Astrocyte (in vitro differentiated cells and primary cell): ENCODE results near the gene CTAGE8. TPM values are rescaled to one million over a fixed set of nuclear protein-coding genes. Genes with fewer than 3 reads are reported as not detected.
"Not testable (repeated sequence)": the region's sequence is repeated elsewhere in the genome, so short reads cannot be mapped to it uniquely, and the experiment has no call there.

Experiments used
- DNase-seq: peaks from one replicate; pipeline ENCODE4 v3.0.0-alpha.2; 2010; ENCODE audit warnings: low read depth
- FAIRE-seq: peaks from 2 replicates; lab custom pipeline; 2011; peaks lifted over from hg19 to GRCh38; lab: Jason Lieb, UNC
- H2AFZ ChIP-seq: 2 replicates; pipeline ENCODE4 v1.6.0; 2012; ENCODE audit warnings: low read depth, low read length, inconsistent platforms
- H3K27ac ChIP-seq: 2 replicates; pipeline ENCODE4 v1.5.1; 2011; ENCODE audit warnings: low read depth, low read length, inconsistent platforms
- H3K27me3 ChIP-seq: 2 replicates; pipeline ENCODE4 v1.6.0; 2011; ENCODE audit warnings: low read length, inconsistent platforms; ENCODE audit not compliant: insufficient read depth
- H3K36me3 ChIP-seq: 2 replicates; pipeline ENCODE4 v1.5.1; 2011; ENCODE audit warnings: low read length, inconsistent platforms; ENCODE audit not compliant: insufficient read depth
- H3K4me1 ChIP-seq: 2 replicates; pipeline ENCODE4 v1.5.1; 2011; ENCODE audit warnings: low read length, inconsistent platforms; ENCODE audit not compliant: insufficient read depth
- H3K4me2 ChIP-seq: 2 replicates; pipeline ENCODE4 v1.6.0; 2012; ENCODE audit warnings: low read length, inconsistent platforms
- H3K4me3 ChIP-seq: 2 replicates; pipeline ENCODE4 v1.5.1; 2011; ENCODE audit warnings: low read depth, mild to moderate bottlenecking, low read length, inconsistent platforms; ENCODE audit not compliant: insufficient read depth
- H3K79me2 ChIP-seq: 2 replicates; pipeline ENCODE4 v1.6.0; 2012; ENCODE audit warnings: mild to moderate bottlenecking, low read length, inconsistent platforms; ENCODE audit not compliant: insufficient read depth
- H3K9ac ChIP-seq: 2 replicates; pipeline ENCODE4 v1.6.0; 2012; ENCODE audit warnings: mild to moderate bottlenecking, low read length, inconsistent platforms
- H3K9me3 ChIP-seq: 2 replicates; pipeline ENCODE4 v1.5.1; 2012; ENCODE audit warnings: low read depth, mild to moderate bottlenecking, low read length, inconsistent platforms; ENCODE audit not compliant: insufficient read depth
- H4K20me1 ChIP-seq: 2 replicates; pipeline ENCODE4 v1.6.0; 2012; ENCODE audit warnings: low read length, inconsistent platforms; ENCODE audit not compliant: insufficient read depth
- H3K27ac Mint-ChIP-seq: one replicate; pipeline ENCODE4 v1.8.0; 2021; ENCODE audit warnings: mild to moderate bottlenecking, mixed read lengths; ENCODE audit not compliant: unreplicated experiment
- H3K27me3 Mint-ChIP-seq: one replicate; pipeline ENCODE4 v1.8.0; 2021; ENCODE audit warnings: low read depth, mixed read lengths; ENCODE audit not compliant: unreplicated experiment
- H3K36me3 Mint-ChIP-seq: one replicate; pipeline ENCODE4 v1.8.0; 2021; ENCODE audit warnings: low read depth, mixed read lengths; ENCODE audit not compliant: unreplicated experiment
- H3K4me1 Mint-ChIP-seq: one replicate; pipeline ENCODE4 v1.8.0; 2021; ENCODE audit warnings: low read depth, mixed read lengths; ENCODE audit not compliant: unreplicated experiment
- H3K4me3 Mint-ChIP-seq: one replicate; pipeline ENCODE4 v1.8.0; 2021; ENCODE audit warnings: mild to moderate bottlenecking, moderate library complexity, mixed read lengths; ENCODE audit not compliant: unreplicated experiment
- H3K9me3 Mint-ChIP-seq: one replicate; pipeline ENCODE4 v1.8.0; 2021; ENCODE audit warnings: mild to moderate bottlenecking, mixed read lengths; ENCODE audit not compliant: unreplicated experiment
- CTCF ChIP-seq: IDR thresholded peaks from 2 replicates; pipeline ENCODE4 v1.5.1; 2011; ENCODE audit warnings: low read depth, mild to moderate bottlenecking, inconsistent platforms, low read length, moderate library complexity; ENCODE audit not compliant: insufficient read depth
- EZH2 ChIP-seq: IDR thresholded peaks from 2 replicates; pipeline ENCODE4 v1.6.1; 2012; ENCODE audit warnings: mild to moderate bottlenecking, low read length, inconsistent platforms; ENCODE audit not compliant: insufficient read depth
- total RNA-seq: library from RNA; stranded (reverse); gene quantifications from 2 replicates; pipeline ENCODE4 v1.2.1, GENCODE V29; 2021

CTAGE8 gene
- total RNA-seq, 1 donor from 2014 or later: 0.98 TPM

GRCh38 chr7:144256112-144256511 lies 13.0 kb downstream of the CTAGE8 start:
- no peaks in the 10 kb centered on the region for H3K4me1 ChIP-seq
- no peak overlapping the region for H3K9ac ChIP-seq
- H3K27me3 ChIP-seq: no peaks in the 10 kb centered on the region
- no peak overlapping the region for H3K27ac ChIP-seq
- H3K27me3 Mint-ChIP-seq: no peaks in the 10 kb centered on the region
- H3K4me1 Mint-ChIP-seq: no peaks in the 10 kb centered on the region
- no peak overlapping the region for H2AFZ ChIP-seq
- TF ChIP-seq CTCF (no peak), EZH2 (no peak)
- no peak for DNase-seq
- no peak for FAIRE-seq
- no peak overlapping the region for H3K4me3 Mint-ChIP-seq
- H3K9me3 Mint-ChIP-seq: no peaks in the 10 kb centered on the region
- no peaks in the 10 kb centered on the region for H4K20me1 ChIP-seq
- no peaks in the 10 kb centered on the region for H3K36me3 Mint-ChIP-seq
- no peak overlapping the region for H3K4me3 ChIP-seq
- no peaks in the 10 kb centered on the region for H3K9me3 ChIP-seq
- no peak overlapping the region for H3K4me2 ChIP-seq
- no peak overlapping the region for H3K27ac Mint-ChIP-seq
- no peaks in the 10 kb centered on the region for H3K36me3 ChIP-seq
- no peaks in the 10 kb centered on the region for H3K79me2 ChIP-seq

GRCh38 chr7:144255471-144255897 lies 13.6 kb downstream of the CTAGE8 start:
- H3K9me3 Mint-ChIP-seq: no peaks in the 10 kb centered on the region
- Histone ChIP-seq H3K4me3 (no peak overlapping the region), H3K9me3 (no peaks in the 10 kb centered on the region), H3K36me3 (no peaks in the 10 kb centered on the region), H3K4me1 (no peaks in the 10 kb centered on the region), H3K27ac (no peak overlapping the region), H3K9ac (no peak overlapping the region), H4K20me1 (no peaks in the 10 kb centered on the region), H2AFZ (no peak overlapping the region), H3K4me2 (no peak overlapping the region), H3K79me2 (no peaks in the 10 kb centered on the region), H3K27me3 (no peaks in the 10 kb centered on the region)
- peak overlapping the region; percentile 34 for H3K27ac Mint-ChIP-seq
- no peak overlapping the region for H3K4me3 Mint-ChIP-seq
- no peak for DNase-seq
- FAIRE-seq: no peak
- TF ChIP-seq EZH2: no peak
- no peak for TF ChIP-seq CTCF
- no peaks in the 10 kb centered on the region for H3K36me3 Mint-ChIP-seq
- H3K27me3 Mint-ChIP-seq: no peaks in the 10 kb centered on the region
- no peaks in the 10 kb centered on the region for H3K4me1 Mint-ChIP-seq

GRCh38 chr7:144252307-144252706 lies 16.8 kb downstream of the CTAGE8 start:
- FAIRE-seq, H3K9ac ChIP-seq: not testable (repeated sequence)

GRCh38 chr7:144247674-144248330 lies 21.3 kb downstream of the CTAGE8 start:
- H3K4me3 Mint-ChIP-seq, H3K4me1 Mint-ChIP-seq, H3K36me3 ChIP-seq, H3K27ac ChIP-seq, H3K4me3 ChIP-seq, H3K36me3 Mint-ChIP-seq, H3K9me3 Mint-ChIP-seq, H3K79me2 ChIP-seq, H2AFZ ChIP-seq, H3K27me3 ChIP-seq, H3K4me1 ChIP-seq, H3K27me3 Mint-ChIP-seq, H3K4me2 ChIP-seq, H3K9ac ChIP-seq, FAIRE-seq, H3K9me3 ChIP-seq, H4K20me1 ChIP-seq, H3K27ac Mint-ChIP-seq, DNase-seq: not testable (repeated sequence)

More at GRCh38 chr7:144252307-144252706, 16.8 kb downstream of the CTAGE8 start:
- H2AFZ ChIP-seq, H3K27ac ChIP-seq, H3K79me2 ChIP-seq, H3K27me3 Mint-ChIP-seq, H3K4me3 ChIP-seq, H3K4me1 ChIP-seq, H3K36me3 Mint-ChIP-seq, H3K4me1 Mint-ChIP-seq, H3K9me3 Mint-ChIP-seq, DNase-seq, H3K27ac Mint-ChIP-seq, H3K9me3 ChIP-seq, H3K27me3 ChIP-seq, H3K36me3 ChIP-seq, H3K4me3 Mint-ChIP-seq, H4K20me1 ChIP-seq, H3K4me2 ChIP-seq: not testable (repeated sequence)

GRCh38 chr7:144246967-144247366 lies 22.1 kb downstream of the CTAGE8 start:
- H3K27me3 Mint-ChIP-seq, H3K4me3 ChIP-seq, H3K9me3 ChIP-seq, FAIRE-seq, DNase-seq, H3K4me3 Mint-ChIP-seq, H3K27me3 ChIP-seq, H3K36me3 Mint-ChIP-seq, H3K27ac ChIP-seq, H3K4me1 Mint-ChIP-seq, H3K4me2 ChIP-seq, H4K20me1 ChIP-seq, H3K9me3 Mint-ChIP-seq, H3K36me3 ChIP-seq, H2AFZ ChIP-seq, H3K79me2 ChIP-seq, H3K9ac ChIP-seq, H3K27ac Mint-ChIP-seq, H3K4me1 ChIP-seq: not testable (repeated sequence)
